ENCODE data around the gene ARL8B. TPM values are rescaled to one million over a fixed set of nuclear protein-coding genes. Genes with fewer than 3 reads are reported as not detected.

Gene ARL8B
- total RNA-seq, 4 donors from 2014 or later, result 60.3 to 74.4 (median 66.0) TPM

DNA sequence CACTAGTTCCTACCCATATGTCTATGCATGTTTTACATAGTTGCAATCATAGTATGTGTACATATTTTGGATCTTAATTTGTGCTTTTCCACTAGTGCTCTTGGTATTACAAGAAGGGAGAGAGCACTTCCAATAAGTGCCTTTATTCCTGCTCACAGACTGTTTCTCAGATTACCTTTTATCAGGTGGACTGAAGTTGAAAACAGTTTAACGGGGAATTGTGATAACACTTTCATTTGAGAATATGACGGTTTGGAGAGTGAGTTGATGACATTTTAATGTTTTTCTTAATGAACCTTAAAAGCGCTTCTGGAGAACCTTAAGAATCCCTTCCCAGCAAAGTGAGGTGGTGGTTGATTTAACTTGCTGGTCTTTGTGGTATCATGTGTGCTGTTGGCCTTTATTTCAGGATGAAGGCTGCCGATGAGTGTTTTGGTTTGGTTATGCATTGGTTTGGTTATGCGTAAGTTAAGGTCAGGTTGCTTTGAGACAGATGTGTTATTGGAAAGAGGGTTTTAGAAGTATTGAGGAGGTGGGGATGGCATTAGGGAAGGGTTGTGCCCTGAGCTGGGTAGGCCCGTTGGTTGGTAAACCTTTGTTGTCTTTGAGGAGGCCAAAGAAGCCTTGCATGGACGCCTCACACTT, 68.2 kb downstream of the ARL8B start:
- H3K9me3 ChIP-seq, result no peaks in the 10 kb centered on the region
- no peak for TF ChIP-seq POLR2A (IDR thresholded peaks at IDR 0.05)
- no peak for TF ChIP-seq EP300 (IDR thresholded peaks at IDR 0.05)
- no peak overlapping the region for H3K27ac ChIP-seq
- no peak overlapping the region for H3K4me3 ChIP-seq
- H3K4me1 ChIP-seq, result peaks cover 65% of the 10 kb centered on the region
- DNase-seq (ENCODE audit: low spot score in 2 of 2), result no peak
- WGBS, result 81% methylated on average over 7 of the region's 7 CpGs
- H3K27me3 ChIP-seq, result no peaks in the 10 kb centered on the region
- H3K36me3 ChIP-seq, result no peaks in the 10 kb centered on the region

DNA sequence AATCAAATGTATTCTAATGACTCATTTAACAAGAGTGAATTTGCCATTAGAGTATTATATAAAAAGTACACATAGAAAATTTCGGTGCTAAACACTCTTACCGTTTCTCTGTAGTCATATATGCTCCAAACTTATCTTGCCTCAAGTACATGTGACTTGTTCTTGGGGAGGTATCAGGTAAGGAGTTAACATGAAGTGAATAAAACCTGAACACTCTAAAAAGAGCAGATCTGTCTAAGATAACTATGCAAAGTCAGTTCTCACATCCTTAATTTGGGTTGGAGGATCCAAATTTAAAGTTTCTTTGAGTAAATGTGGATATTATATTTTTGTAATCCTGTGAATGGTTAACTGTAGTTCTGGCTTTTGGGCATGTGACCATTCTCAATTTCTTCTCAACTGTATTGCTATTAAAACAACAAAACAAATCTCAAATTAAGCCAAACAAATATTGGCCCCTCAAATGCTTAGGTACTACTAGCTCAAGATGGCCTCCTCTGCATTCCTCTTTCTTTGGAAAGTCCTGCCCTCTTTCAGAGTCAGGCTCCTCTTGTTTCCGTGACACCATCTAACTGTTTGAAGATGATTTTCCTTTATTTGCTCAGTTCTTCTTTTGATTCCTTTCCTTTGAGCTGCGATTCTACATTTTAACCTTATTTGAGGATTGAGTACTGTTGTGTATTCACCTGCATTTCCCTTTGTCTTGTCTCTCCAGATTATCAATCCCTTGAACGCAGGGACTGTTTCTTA, 69.6 kb downstream of the ARL8B start:
- H3K4me3 ChIP-seq, result no peak overlapping the region
- no peak overlapping the region for H3K27ac ChIP-seq
- no peak for DNase-seq (ENCODE audit: low spot score in 2 of 2)
- 74% methylated on average over 5 of the region's 5 CpGs for WGBS
- no peaks in the 10 kb centered on the region for H3K36me3 ChIP-seq
- H3K4me1 ChIP-seq, result peaks cover 78% of the 10 kb centered on the region
- H3K27me3 ChIP-seq, result no peaks in the 10 kb centered on the region
- H3K9me3 ChIP-seq, result no peaks in the 10 kb centered on the region
- TF ChIP-seq POLR2AphosphoS5 (IDR thresholded peaks at IDR 0.05) (no peak), EP300 (IDR thresholded peaks at IDR 0.05) (no peak), POLR2A (IDR thresholded peaks at IDR 0.05) (no peak)
- TF ChIP-seq, protein P1, sequence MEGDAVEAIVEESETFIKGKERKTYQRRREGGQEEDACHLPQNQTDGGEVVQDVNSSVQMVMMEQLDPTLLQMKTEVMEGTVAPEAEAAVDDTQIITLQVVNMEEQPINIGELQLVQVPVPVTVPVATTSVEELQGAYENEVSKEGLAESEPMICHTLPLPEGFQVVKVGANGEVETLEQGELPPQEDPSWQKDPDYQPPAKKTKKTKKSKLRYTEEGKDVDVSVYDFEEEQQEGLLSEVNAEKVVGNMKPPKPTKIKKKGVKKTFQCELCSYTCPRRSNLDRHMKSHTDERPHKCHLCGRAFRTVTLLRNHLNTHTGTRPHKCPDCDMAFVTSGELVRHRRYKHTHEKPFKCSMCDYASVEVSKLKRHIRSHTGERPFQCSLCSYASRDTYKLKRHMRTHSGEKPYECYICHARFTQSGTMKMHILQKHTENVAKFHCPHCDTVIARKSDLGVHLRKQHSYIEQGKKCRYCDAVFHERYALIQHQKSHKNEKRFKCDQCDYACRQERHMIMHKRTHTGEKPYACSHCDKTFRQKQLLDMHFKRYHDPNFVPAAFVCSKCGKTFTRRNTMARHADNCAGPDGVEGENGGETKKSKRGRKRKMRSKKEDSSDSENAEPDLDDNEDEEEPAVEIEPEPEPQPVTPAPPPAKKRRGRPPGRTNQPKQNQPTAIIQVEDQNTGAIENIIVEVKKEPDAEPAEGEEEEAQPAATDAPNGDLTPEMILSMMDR (IDR thresholded peaks at IDR 0.05), result no peak

DNA sequence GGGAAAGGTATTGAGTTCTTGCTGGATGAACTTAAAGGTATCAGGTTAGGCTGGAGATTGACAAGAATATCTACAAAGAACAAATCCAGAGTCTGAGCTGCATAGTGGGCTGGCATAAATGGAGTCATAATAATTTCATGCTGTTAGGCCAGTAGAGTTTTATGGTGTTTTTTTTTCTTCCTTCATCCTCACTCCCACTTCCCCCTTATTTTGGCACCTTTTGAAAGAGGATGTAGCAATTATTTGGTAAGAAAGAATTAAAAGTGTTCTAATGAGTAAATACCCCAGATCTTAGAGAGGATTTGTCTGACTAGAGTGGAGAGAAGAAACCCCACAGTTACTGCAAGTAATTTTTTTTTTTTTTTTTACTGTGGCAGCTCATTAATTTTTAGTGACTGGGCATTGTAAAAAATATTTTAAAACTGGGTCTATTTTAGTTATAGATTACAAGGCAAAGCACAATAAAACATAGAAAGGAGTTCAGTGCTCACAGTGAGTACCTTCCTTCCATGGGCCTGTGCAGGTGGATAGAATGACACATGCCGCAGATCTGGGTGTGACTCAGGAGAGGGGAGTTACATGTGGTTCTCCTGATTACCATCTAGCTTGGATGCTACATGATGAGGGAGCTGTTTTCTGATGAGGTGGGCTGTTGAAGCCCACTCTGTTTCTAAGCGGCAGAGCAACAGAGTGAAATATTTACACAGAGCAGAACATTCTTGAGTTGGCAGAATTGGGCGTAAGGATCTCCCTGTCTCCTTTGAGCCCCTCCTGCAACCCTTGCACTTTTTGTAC, 70.7 kb downstream of the ARL8B start:
- Histone ChIP-seq H3K27me3 (no peaks in the 10 kb centered on the region), H3K4me1 (peaks cover 85% of the 10 kb centered on the region), H3K9me3 (no peaks in the 10 kb centered on the region), H3K36me3 (no peaks in the 10 kb centered on the region), H3K4me3 (no peak overlapping the region), H3K27ac (no peak overlapping the region)
- DNase-seq (ENCODE audit: low spot score in 2 of 2), result no peak
- no peak for TF ChIP-seq POLR2AphosphoS5 (IDR thresholded peaks at IDR 0.05)
- TF ChIP-seq EP300 (IDR thresholded peaks at IDR 0.05), result no peak
- no peak for TF ChIP-seq POLR2A (IDR thresholded peaks at IDR 0.05)
- TF ChIP-seq, protein P1 (IDR thresholded peaks at IDR 0.05), result no peak
- WGBS, result 89% methylated on average over 3 of the region's 3 CpGs

DNA sequence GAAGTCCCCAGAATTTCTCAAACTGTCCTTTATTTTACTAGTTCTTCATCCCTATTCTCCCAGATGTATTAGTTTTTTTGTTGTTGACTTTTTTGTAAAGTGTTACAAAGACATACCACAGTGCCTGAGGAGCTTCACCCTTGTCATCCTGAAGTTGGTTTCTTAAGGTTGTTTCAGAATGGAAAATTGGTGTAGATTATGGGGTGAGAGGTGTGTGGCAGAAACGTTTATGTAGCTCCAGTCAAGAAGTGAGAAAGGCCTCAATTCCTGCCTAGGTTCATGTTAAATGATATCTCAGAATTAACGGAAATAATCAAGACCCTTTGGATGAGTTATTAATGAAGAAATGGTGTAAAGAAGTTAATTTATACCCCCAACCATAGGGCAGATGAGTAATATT, 72.2 kb downstream of the ARL8B start:
- TF ChIP-seq EP300 (IDR thresholded peaks at IDR 0.05) (no peak), POLR2AphosphoS5 (IDR thresholded peaks at IDR 0.05) (no peak), POLR2A (IDR thresholded peaks at IDR 0.05) (no peak)
- no peaks in the 10 kb centered on the region for H3K27me3 ChIP-seq
- no peaks in the 10 kb centered on the region for H3K9me3 ChIP-seq
- H3K4me3 ChIP-seq, result no peak overlapping the region
- peak overlapping the region; percentile 78 for H3K27ac ChIP-seq
- 53% methylated on average over 2 of the region's 2 CpGs for WGBS
- no peak for DNase-seq (ENCODE audit: low spot score in 2 of 2)
- H3K4me1 ChIP-seq, result peaks cover 90% of the 10 kb centered on the region
- peaks cover 3% of the 10 kb centered on the region for H3K36me3 ChIP-seq

DNA sequence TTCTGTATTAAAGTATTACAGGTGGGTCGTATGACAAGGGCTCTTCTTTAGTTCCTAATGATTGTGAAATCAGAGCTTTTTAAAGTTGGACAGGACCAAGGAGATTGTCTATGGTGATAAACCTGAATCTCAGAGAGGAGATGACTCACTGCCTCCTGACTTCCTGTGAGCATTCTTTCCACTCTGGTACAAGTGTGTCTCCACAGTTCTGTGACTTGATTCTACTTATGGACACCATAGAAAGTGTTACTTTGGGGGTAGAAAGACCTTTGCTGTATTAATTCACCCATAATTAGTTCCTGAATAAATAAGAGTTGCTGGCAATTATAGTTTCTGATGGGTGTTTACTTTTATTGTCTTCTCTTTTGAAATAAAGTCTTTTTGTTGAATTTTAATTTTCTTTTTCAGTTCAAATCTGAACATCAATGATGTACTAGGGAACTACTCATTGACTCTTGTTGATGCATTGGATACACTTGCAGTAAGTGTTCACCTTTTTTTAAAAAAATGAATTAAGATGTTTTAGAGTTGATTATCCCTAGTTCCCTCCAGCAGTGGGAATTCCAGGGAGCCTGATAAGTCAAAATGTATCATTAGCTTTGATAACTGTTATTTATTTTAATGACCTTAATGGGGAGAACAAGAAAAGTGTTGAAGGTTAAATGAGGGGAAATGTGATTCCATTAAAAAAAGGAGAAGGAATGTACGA, 72.9 kb downstream of the ARL8B start:
- peaks cover 9% of the 10 kb centered on the region for H3K36me3 ChIP-seq
- peak overlapping the region; percentile 78 for H3K27ac ChIP-seq
- no peak for TF ChIP-seq EP300 (IDR thresholded peaks at IDR 0.05)
- H3K4me3 ChIP-seq, result no peak overlapping the region
- H3K27me3 ChIP-seq, result no peaks in the 10 kb centered on the region
- no peak for DNase-seq (ENCODE audit: low spot score in 2 of 2)
- 47% methylated on average over 2 of the region's 2 CpGs for WGBS
- H3K9me3 ChIP-seq, result no peaks in the 10 kb centered on the region
- peaks cover 87% of the 10 kb centered on the region for H3K4me1 ChIP-seq

DNA sequence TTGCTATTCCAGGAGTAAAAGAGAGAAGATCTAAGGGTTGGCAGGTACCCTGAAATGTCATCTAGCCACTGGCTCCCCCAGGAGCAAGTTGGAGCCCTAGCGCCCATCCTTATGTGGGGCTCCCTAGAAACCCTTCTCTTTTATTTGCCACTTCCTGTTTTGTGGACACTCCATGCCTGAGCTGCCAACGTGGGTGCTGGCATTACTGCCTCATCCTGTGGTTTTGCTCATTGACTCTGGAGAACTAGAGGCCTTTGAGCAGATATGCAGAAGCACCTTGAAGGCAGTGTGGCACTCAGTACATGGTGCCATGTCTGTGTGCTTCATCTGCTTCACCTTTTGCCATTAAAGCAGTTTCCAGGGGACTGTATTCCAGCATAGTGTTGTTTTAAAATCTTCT, 73.5 kb downstream of the ARL8B start:
- WGBS, result 59% methylated on average over 2 of the region's 2 CpGs
- peak overlapping the region; percentile 78 for H3K27ac ChIP-seq
- peaks cover 81% of the 10 kb centered on the region for H3K4me1 ChIP-seq
- TF ChIP-seq POLR2AphosphoS5 (IDR thresholded peaks at IDR 0.05) (no peak), POLR2A (IDR thresholded peaks at IDR 0.05) (no peak), EP300 (IDR thresholded peaks at IDR 0.05) (no peak)
- TF ChIP-seq, protein P1 (IDR thresholded peaks at IDR 0.05), result no peak
- no peak for DNase-seq (ENCODE audit: low spot score in 2 of 2)
- peaks cover 14% of the 10 kb centered on the region for H3K36me3 ChIP-seq
- H3K9me3 ChIP-seq, result no peaks in the 10 kb centered on the region
- no peaks in the 10 kb centered on the region for H3K27me3 ChIP-seq
- no peak overlapping the region for H3K4me3 ChIP-seq
